GM19239 (cell line): Measurements from ENCODE around the gene GPN1.
A peak's percentile ranks its signal among the peaks of the same experiment; 100 is the strongest.
"Not testable (repeated sequence)": the region's sequence is repeated elsewhere in the genome, so short reads cannot be mapped to it uniquely, and the experiment has no call there.

ENCODE experiments used
- DNase-seq: peaks from one replicate; pipeline ENCODE4 v3.0.0; 2011; ENCODE audit warnings: low spot score; ENCODE audit not compliant: insufficient read length
- FAIRE-seq: peaks from 2 replicates; lab custom pipeline; 2011; peaks lifted over from hg19 to GRCh38; lab: Jason Lieb, UNC

The GPN1 gene

GRCh38 chr2:27626323-27626722, 2.5 kb upstream of the GPN1 start:
- not testable (repeated sequence) for DNase-seq, FAIRE-seq

DNA sequence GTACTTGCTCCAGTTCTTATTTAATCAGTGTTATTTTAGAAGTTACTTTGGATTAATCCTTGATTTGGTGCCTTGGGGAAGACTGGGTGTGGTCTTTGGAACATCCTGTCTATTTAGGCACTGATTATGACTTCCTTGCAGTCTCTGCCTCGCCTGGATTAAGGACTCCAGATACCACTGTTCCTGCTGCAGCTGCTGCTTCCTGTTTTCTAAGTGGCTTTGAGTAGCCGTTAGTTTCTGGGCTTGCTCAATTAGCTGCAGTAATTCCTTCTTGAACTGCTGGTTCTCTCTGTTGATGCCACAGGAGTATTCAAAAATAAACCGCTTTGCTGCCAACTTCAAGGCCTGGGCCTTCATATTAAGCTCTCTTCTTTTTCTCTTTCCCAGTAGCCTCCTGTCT, 1.9 kb upstream of the GPN1 start:
- FAIRE-seq, DNase-seq: not testable (repeated sequence)

- DNase-seq (no peak), FAIRE-seq (no peak)
These were observed 685 bp upstream of the GPN1 start for GRCh38 chr2:27627963-27628766.

DNA sequence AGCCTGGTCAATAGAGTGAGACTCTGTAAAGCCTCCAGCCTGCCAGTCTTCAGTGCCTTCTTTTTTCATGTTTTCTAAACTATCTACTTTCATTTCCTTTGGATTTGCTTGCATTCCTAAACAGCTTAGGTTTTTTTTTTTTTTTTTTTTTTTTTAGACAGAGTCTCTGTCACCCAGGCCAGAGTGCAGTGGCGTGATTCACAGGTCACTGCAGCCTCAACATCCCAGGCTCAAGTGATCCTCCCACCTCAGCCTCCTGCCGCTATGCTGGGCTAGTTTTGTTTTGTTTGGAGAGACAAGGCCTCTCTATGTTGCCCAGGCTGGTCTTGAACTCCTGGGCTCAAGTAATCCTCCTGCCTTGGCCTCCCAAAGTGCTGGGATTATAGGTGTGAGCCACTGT, 1.4 kb downstream of the GPN1 start:
- not testable (repeated sequence) for FAIRE-seq

GRCh38 chr2:27634291-27634690, 5.4 kb downstream of the GPN1 start:
- FAIRE-seq (no peak), DNase-seq (no peak)

More for the DNA sequence above, 1.4 kb downstream of the GPN1 start:
- DNase-seq: not testable (repeated sequence)

DNA sequence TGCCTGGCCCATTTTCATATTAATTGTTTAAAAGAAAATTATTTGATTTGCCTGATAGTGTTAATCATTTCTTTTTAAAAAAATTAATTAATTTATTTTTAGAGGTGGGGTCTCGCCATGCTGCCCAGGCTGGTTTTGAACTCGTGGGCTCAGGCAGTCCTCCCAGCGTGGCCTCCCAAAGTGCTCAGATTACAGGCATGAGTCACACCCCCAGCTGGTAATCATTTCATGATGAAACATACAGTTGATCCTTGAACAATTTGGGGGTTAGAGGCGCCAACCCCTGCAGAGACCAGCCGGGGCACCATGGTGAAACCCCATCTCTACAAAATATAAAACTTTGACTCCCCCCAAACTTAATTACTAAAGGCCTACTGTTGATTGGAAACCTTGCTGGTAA, 7.9 kb downstream of the GPN1 start:
- FAIRE-seq: no peak
- DNase-seq: no peak

DNA sequence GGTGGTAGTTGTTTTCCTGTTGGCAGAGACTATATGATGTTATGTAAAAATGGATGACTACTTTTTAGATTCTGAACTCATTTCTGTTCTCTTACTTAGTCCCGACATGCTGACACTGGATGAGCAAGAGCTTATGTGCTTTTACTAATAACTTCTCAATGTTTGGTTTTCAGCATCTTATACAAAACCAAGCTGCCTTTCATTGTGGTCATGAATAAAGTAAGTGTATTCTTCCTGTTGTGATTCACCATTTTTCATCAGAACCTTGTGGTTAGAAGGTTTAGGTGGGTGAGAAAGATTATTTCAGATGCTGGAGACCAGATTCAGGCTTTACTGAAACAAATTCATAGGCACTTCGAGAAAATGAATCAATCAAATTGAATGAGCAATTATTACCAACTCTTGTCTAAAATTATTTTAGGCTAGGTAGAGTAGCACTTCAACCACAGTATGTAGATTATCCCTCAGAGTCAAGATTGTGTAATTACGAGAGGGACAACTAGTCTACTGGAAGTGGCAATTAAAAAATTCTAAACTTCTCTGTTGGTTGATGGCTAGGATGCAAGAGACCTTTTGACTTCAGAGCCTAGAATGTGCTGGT, 9.3 kb downstream of the GPN1 start:
- FAIRE-seq: no peak
- DNase-seq: no peak

DNA sequence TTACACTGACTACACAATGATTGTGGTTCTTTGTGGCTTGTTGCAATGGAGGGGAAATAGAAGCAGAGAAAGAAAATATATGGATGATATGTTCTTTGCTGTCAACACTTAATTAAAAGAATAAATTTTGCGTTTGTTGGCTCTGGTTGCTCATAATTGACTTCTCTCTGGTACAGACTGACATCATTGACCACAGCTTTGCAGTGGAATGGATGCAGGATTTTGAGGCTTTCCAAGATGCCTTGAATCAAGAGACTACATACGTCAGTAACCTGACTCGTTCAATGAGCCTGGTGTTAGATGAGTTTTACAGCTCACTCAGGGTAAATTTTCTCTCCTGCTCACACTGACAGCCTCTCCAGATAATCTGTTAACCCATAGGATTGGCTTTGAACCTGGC, 9.9 kb downstream of the GPN1 start:
- no peak for FAIRE-seq
- no peak for DNase-seq

GRCh38 chr2:27640722-27641245, 11.9 kb downstream of the GPN1 start:
- FAIRE-seq (no peak), DNase-seq (no peak)

DNA sequence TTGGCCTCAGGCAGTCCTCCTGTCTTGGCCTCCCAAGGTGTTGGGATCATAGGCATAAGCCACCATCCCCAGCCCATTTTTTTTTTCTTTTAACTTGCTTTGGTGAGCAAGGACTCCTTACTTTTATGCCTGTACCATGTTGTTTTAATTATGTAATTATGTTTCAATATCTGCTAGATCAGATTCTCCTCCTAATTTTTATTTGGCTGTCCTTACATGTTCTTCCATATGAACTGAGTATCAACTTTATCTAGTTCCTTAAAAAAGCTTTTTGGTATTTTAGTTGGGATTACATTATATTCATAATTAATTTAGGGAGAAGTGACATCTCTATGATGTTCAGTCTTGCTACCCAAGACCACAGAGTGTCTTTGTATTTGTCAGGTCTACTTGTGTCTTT, 16.3 kb downstream of the GPN1 start:
- DNase-seq (no peak), FAIRE-seq (no peak)

DNA sequence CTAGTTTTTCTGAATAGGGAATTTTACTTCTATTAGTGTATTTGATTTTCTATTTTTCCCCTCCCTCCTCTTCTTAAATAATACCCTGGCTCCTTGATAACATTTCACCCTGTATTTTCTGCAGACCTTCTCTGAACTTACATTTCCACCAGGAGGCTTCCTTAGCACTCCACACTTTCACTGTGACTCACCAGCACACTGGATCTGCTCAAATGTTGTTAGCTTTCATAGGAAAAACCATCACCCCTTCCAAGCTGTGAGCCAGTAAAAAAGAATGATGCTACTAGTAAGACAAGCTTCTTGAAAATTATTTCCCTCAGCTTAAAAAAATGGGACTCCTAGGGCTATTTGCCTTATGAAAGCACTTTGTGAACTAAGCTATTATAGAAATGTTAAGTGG, 18.4 kb downstream of the GPN1 start:
- FAIRE-seq (no peak), DNase-seq (no peak)

- no peak for DNase-seq
- FAIRE-seq: no peak
These were observed 18.9 kb downstream of the GPN1 start for GRCh38 chr2:27647737-27648136.

DNA sequence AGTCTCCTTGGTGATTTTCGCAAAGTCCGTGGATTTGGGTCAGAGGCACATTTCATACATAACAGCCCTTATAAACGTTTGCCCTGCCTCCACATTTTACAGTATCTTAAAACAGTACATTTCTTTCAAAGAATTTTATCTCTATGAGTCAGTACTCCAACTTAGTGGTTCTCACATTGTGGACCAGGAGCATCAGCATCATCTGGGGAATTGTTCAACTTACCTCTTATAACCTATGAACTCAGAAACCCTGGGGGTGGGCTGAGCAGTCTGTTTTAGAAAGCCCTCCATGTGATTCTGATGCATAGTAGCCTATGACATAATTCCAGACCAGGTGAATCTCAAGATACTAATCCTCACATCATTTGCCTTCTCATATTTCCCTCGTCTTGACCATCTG, 22.2 kb downstream of the GPN1 start:
- no peak for FAIRE-seq
- DNase-seq: no peak

- DNase-seq: no peak
- FAIRE-seq: no peak
These were observed 23.5 kb downstream of the GPN1 start for GRCh38 chr2:27652341-27652740.

- FAIRE-seq (no peak), DNase-seq (no peak)
These were observed 23.9 kb downstream of the GPN1 start for GRCh38 chr2:27652790-27653189.

- DNase-seq: no peak
- FAIRE-seq: no peak
These were observed 24.5 kb downstream of the GPN1 start for GRCh38 chr2:27653397-27653796.

DNA sequence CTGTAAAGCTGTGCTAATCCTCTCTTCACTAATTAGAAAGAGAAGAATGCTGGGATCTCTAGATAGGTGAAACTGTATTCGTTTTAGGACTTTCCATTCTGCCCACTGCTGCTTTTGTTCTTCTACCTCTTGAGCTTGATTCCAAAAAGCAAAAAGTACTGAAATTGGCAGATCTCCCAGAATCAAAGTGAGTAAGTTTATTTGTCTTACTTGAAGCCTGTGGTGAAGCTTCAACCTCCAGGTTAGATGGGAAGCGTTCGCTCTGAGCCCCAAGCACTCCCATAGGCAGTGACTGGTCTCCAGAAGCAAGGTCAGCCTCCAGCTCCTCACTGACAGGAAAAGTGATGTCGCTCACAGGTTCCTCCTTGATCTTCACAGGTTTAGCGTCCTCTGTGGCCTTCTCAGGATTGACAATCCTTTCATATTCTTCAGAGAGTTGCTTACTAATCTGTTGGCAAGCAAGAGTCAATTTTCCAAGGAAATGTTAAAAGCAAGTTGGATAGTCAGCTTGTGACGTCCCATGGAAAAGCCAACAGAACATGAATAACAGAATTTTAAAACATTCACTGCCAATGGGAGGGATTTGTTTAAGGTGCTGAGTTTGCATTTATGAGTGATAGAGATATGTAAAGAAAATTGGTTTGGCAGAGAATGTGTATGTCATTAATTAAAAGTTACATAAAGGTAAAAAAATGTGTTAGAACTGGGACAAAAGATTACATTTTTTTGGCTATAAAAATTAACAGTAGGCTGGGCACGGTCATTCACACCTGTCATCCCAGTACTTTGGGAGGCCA, 26.5 kb downstream of the GPN1 start:
- DNase-seq: no peak
- FAIRE-seq: no peak

GRCh38 chr2:27661371-27661770, 32.5 kb downstream of the GPN1 start:
- FAIRE-seq (no peak), DNase-seq (no peak)

DNA sequence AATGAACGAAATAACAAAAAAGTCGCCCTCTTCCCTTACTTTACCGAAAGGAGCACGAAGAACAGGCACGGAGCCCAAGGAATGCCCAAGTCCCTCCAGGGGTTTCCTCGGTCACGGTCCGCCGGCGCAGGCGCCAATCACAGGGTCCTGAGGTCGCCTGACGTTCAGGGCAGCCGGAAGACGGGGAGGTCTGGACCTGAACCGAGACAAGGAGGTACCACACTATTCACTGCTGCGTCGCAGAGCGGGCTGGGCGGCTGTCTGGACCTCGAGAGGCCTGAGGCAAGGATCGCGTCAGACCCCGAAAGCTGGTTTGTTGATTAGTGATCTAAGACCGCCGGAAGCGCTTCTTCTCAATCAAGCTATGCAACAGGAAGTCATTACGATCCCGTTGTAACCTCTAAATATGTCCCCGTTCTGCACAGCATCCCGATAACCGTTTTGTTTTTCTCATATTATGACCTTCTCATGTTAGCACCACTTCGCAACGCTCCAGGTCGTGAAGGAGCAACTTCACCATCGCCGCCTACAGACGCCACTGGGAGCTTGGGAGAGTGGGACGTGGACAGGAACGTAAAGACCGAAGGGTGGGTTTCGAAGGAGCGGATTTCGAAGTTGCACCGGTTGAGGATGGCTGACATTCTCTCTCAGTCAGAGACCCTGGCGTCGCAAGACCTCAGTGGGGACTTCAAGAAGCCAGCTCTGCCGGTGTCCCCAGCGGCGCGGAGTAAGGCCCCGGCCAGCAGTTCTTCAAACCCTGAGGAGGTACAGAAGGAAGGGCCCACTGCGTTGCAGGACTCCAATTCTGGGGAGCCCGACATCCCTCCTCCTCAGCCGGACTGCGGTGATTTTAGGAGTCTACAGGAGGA, 34.7 kb downstream of the GPN1 start, which contains the start of the genes SLC4A1AP and SUPT7L:
Gene SLC4A1AP (plus strand): TSS at position 605 of the 869 bp plus-strand sequence. CDS start 26 bp downstream, at position 631.
Gene SUPT7L (minus strand): TSS at position 330 of the 869 bp plus-strand sequence. CDS start 1,422 bp downstream, outside the sequence.
- FAIRE-seq: peak; percentile 90
- peak; percentile 57 for DNase-seq

DNA sequence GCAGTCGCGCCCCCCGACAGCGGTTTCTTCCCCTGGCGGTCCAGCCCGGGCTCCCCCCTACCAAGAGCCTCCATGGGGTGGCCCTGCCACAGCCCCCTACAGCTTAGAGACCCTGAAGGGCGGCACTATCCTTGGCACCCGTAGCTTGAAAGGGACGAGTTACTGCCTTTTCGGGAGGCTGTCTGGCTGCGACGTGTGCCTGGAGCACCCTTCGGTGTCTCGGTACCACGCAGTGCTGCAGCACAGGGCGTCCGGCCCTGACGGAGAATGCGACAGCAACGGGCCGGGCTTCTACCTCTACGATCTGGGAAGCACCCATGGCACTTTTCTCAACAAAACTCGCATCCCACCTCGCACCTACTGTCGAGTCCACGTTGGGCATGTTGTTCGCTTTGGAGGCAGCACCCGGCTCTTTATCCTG, 35.3 kb downstream of the GPN1 start:
- DNase-seq (peak; percentile 29), FAIRE-seq (no peak)
